Measurements from ENCODE around the gene KRT78. TPM values are rescaled to one million over a fixed set of nuclear protein-coding genes. Genes with fewer than 3 reads are reported as not detected.
"Not testable (repeated sequence)": the region's sequence is repeated elsewhere in the genome, so short reads cannot be mapped to it uniquely, and the experiment has no call there.

KRT78 gene
- total and polyA plus RNA-seq, 8 donors = 0.14 to 0.21 (median 0.14) TPM; not detected in 5

DNA sequence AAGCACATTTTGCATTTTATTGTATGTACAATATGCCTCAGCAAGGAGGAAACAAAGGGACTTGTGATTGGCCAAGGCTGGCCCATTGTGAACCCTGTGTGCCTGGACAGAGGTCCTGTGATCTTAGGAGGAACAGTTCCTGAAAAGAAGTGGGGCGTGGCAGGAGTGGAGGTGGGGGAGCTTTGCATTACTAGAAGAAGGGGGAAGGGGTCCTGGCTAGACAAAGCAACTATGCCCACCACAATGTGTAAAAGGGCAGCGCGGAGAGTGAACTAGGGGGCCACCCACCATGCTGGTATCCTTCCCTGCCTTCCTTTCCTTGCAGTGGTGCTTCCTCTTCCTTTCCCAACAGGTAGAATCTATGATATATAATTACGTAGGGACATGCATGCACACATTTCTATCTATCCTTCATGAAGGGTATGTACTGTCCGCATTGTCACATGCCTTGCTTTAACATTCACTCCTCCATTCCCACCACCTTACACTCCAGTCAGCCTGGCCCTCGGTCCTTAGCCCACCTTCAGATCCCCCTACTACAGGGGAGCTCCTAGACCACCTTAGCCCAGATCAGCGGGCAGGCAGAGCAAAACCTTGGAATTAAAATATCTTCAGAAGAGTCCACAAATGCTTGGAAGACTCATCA is 43.5 kb upstream of the KRT78 start:
- Histone ChIP-seq H3K27me3 (no peaks in the 10 kb centered on the region), H3K9me3 (no peaks in the 10 kb centered on the region), H3K4me3 (no peak overlapping the region), H3K36me3 (peaks cover 0 to 2% of the 10 kb centered on the region in 2 donors), H3K27ac (no peak overlapping the region), H3K4me1 (no peaks in the 10 kb centered on the region)
- DNase-seq (no peak), ATAC-seq (no peak)
- intact Hi-C loops (cut with DNase I) = no loop called here
- no peak for TF ChIP-seq CTCF (IDR thresholded peaks at IDR 0.05)

DNA sequence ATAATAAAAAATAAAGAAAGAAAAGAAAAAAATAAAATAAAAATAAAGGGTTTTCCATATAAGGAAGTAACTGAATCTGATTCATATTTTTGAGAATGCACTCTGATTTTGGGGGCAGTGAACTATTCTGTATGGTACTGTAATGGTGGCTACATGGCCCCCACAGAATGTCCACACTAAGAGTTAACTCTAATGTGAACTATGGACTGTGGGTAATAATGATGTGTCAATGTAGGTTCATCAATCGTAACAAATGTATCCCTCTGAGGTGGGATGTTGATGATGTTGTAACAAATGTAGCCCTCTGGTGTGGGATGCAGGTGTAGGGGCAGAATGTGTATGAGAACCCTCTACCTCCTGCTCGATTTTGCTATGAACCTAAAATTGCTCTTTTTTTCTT is 42.2 kb upstream of the KRT78 start:
- TF ChIP-seq CTCF (IDR thresholded peaks at IDR 0.05) = no peak
- intact Hi-C loops (cut with DNase I) = no loop called here

DNA sequence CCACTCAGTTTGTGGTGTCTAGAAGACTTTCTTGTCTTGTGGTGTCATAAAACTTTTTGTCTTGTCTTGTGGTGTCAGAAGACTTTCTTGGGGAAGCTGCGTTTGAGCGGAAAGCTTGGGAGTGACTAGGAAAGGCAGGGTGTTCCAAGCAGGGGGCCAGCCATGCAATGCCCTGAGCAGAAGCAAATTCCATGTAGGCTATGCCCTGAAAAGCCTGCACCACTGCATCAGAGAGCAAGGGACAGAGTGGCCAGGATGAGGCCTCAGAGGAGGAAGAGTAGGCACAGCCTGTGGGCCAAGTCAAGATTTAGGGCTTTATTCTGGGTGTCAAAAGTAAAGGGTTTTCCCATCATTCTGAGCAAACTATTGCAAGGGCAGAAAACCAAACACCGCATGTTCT is 41.6 kb upstream of the KRT78 start:
- Histone ChIP-seq H3K4me1 (no peaks in the 10 kb centered on the region), H3K27me3 (no peaks in the 10 kb centered on the region), H3K27ac (no peak overlapping the region), H3K9me3 (no peaks in the 10 kb centered on the region), H3K4me3 (no peak overlapping the region), H3K36me3 (no peaks in the 10 kb centered on the region)
- ATAC-seq (no peak), DNase-seq (no peak)
- TF ChIP-seq CTCF (IDR thresholded peaks at IDR 0.05) = no peak
- intact Hi-C loops (cut with DNase I) = no loop called here

More for the DNA sequence above, 42.2 kb upstream of the KRT78 start:
- H3K9me3 ChIP-seq = no peaks in the 10 kb centered on the region
- no peaks in the 10 kb centered on the region for H3K4me1 ChIP-seq
- H3K27me3 ChIP-seq = no peaks in the 10 kb centered on the region
- DNase-seq (no peak), ATAC-seq (no peak)
- no peak overlapping the region for H3K27ac ChIP-seq
- no peak overlapping the region for H3K4me3 ChIP-seq
- no peaks in the 10 kb centered on the region for H3K36me3 ChIP-seq

DNA sequence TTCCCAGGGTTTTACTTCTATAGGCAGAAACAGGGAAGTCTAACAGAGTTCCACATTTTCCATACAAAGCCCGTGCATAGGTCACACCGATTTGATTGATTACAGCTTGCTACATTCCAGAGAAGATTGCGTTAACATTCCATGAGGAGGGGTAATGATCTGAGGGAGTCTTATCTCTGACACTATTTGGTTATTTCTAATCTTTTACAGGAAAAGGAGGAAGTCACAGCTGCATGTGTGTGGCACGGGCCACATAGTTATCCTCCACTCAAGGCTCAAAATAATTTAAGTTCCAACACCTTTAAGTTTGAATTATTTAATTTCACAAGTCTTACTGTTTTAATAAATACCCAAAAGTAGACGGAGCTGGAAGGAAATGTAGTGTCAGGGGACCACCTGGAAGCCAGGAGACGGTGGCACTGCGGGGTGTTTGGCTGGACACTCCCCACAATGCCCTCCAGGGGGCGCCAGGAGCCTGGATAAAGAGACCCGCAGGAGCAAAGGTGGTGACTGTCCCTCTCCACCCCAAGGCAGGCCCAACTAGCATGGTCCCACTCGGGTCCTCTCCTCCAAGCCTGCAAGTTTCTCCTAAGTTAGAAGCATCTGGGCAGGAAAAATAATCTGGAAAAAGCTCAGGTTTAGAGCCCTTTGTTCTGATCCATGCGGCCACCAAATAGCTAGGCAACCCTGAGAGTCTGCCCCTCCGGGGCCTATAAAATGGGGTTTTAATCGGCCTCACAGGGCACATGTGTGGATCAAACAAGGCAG is 35.9 kb upstream of the KRT78 start:
- ATAC-seq = peak; percentile 90
- H3K36me3 ChIP-seq = no peaks in the 10 kb centered on the region
- H3K27me3 ChIP-seq = peaks cover 0 to 26% of the 10 kb centered on the region in 2 donors
- intact Hi-C loops (cut with DNase I) = loop anchor here (5.0 to 10.0 kb wide), 3 partner anchors 93 to 730 kb away; no protein-coding TSS in a partner anchor
- peaks cover 1 to 8% of the 10 kb centered on the region in 2 donors for H3K4me1 ChIP-seq
- H3K9me3 ChIP-seq = no peaks in the 10 kb centered on the region
- H3K27ac ChIP-seq = no peak overlapping the region
- TF ChIP-seq CTCF (IDR thresholded peaks at IDR 0.05) = peak; percentile 89
- H3K4me3 ChIP-seq = no peak overlapping the region
- peak in 3 of 4 donors; percentile 64 to 93 (median 77) for DNase-seq

- peaks cover 3 to 18% of the 10 kb centered on the region in 2 donors for H3K4me1 ChIP-seq
- ATAC-seq, H3K9me3 ChIP-seq, H3K36me3 ChIP-seq, H3K4me3 ChIP-seq, DNase-seq, H3K27ac ChIP-seq: not testable (repeated sequence)
- H3K27me3 ChIP-seq = peaks cover 0 to 33% of the 10 kb centered on the region in 2 donors
- intact Hi-C loops (cut with DNase I) = loop anchor here in 1 of 2 donors (10.0 kb wide), 1 partner anchor 726 kb away; no protein-coding TSS in a partner anchor
These were observed 31.7 kb upstream of the KRT78 start for GRCh38 chr12:52880499-52880898.

Measured in left lung (tissue), 10 donors.